MM.1S (cell line): ENCODE results near the gene EPB41.

Experiments
- DNase-seq: peaks from one replicate; pipeline ENCODE4 v3.0.0-alpha.2; 2015
- H2AFZ ChIP-seq: fragments of 300-600 bp; sonication (generic); 2 replicates; pipeline ENCODE4 v1.6.0; 2016; ENCODE audit warnings: antibody characterized with exemption, low read length
- H3F3A ChIP-seq: fragments of 300-600 bp; sonication (generic); 2 replicates; pipeline ENCODE4 v1.6.1; 2016; ENCODE audit warnings: mild to moderate bottlenecking, antibody characterized with exemption, low read length, moderate library complexity, mixed read lengths; ENCODE audit not compliant: insufficient read depth
- H3K27ac ChIP-seq: fragments of 300-600 bp; sonication (generic); 2 replicates; pipeline ENCODE4 v1.5.1; 2016; ENCODE audit warnings: mild to moderate bottlenecking, low read length
- H3K27me3 ChIP-seq: fragments of 300-600 bp; sonication (generic); replicated peaks from 2 replicates; pipeline ENCODE4 v1.6.0; 2016; ENCODE audit warnings: low read length; ENCODE audit not compliant: insufficient read depth
- H3K36me3 ChIP-seq: fragments of 300-600 bp; sonication (generic); replicated peaks from 2 replicates; pipeline ENCODE4 v1.6.1; 2016; ENCODE audit warnings: mild to moderate bottlenecking, low read length, mixed read lengths; ENCODE audit not compliant: insufficient read depth
- H3K4me1 ChIP-seq: fragments of 300-600 bp; sonication (generic); 2 replicates; pipeline ENCODE4 v1.6.1; 2016; ENCODE audit warnings: low read length, mixed read lengths
- H3K4me2 ChIP-seq: fragments of 300-600 bp; sonication (generic); 2 replicates; pipeline ENCODE4 v1.6.0; 2016; ENCODE audit warnings: low read depth, low read length
- H3K4me3 ChIP-seq: fragments of 300-600 bp; sonication (generic); 2 replicates; pipeline ENCODE4 v1.5.1; 2016; ENCODE audit warnings: low read length, mixed read lengths
- H3K79me2 ChIP-seq: fragments of 300-600 bp; sonication (generic); 2 replicates; pipeline ENCODE4 v1.6.1; 2016; ENCODE audit warnings: mixed run types, low read length, mixed read lengths
- H3K9ac ChIP-seq: fragments of 300-600 bp; sonication (generic); 2 replicates; pipeline ENCODE4 v1.6.1; 2016; ENCODE audit warnings: low read length, mixed read lengths
- H3K9me2 ChIP-seq: fragments of 300-600 bp; sonication (generic); replicated peaks from 2 replicates; pipeline ENCODE4 v1.6.1; 2016; ENCODE audit warnings: mild to moderate bottlenecking, low read length, mixed read lengths; ENCODE audit not compliant: insufficient read depth
- H3K9me3 ChIP-seq: fragments of 300-600 bp; sonication (generic); replicated peaks from 2 replicates; pipeline ENCODE4 v1.6.1; 2016; ENCODE audit warnings: mild to moderate bottlenecking, low read length, mixed read lengths; ENCODE audit not compliant: insufficient read depth
- H4K20me1 ChIP-seq: fragments of 300-600 bp; sonication (generic); 2 replicates; pipeline ENCODE4 v1.6.1; 2016; ENCODE audit warnings: mild to moderate bottlenecking, low read length, moderate library complexity, mixed read lengths; ENCODE audit not compliant: insufficient read depth
- CTCF ChIP-seq: fragments of 300-600 bp; sonication (generic); IDR thresholded peaks from 2 replicates; pipeline ENCODE4 v1.5.1; 2016; ENCODE audit warnings: antibody characterized with exemption, low read length, mixed read lengths
- EZH2 ChIP-seq: fragments of 300-600 bp; sonication (generic); optimal IDR thresholded peaks from 2 replicates; pipeline ENCODE3; 2017; ENCODE audit warnings: low read depth, mild to moderate bottlenecking, antibody characterized with exemption, low read length, mixed read lengths
- EZH2phosphoT487 ChIP-seq: fragments of 300-600 bp; sonication (generic); IDR thresholded peaks from 2 replicates; pipeline ENCODE4 v1.6.1; 2018; ENCODE audit warnings: antibody characterized with exemption, low read length

Gene EPB41

GRCh38 chr1:29120947-29121485 is 206.6 kb downstream of the EPB41 start:
- Histone ChIP-seq H3K9me2 (no peaks in the 10 kb centered on the region), H3F3A (no peaks in the 10 kb centered on the region), H3K27me3 (peaks cover 31% of the 10 kb centered on the region), H3K79me2 (no peaks in the 10 kb centered on the region), H2AFZ (no peak overlapping the region), H3K36me3 (no peaks in the 10 kb centered on the region), H4K20me1 (no peaks in the 10 kb centered on the region), H3K9me3 (no peaks in the 10 kb centered on the region), H3K4me1 (no peaks in the 10 kb centered on the region), H3K4me2 (no peak overlapping the region), H3K4me3 (no peak overlapping the region), H3K27ac (no peak overlapping the region), H3K9ac (no peak overlapping the region)
- TF ChIP-seq CTCF (peak; percentile 53), EZH2 (no peak)
- DNase-seq = no peak

- no peak overlapping the region for H2AFZ ChIP-seq
- H3K27me3 ChIP-seq = peaks cover 31% of the 10 kb centered on the region
- no peak overlapping the region for H3K4me3 ChIP-seq
- H3K4me2 ChIP-seq = no peak overlapping the region
- no peak for DNase-seq
- no peaks in the 10 kb centered on the region for H3F3A ChIP-seq
- H3K9ac ChIP-seq = no peak overlapping the region
- H3K9me3 ChIP-seq = no peaks in the 10 kb centered on the region
- no peaks in the 10 kb centered on the region for H3K4me1 ChIP-seq
- H3K27ac ChIP-seq = no peak overlapping the region
- no peaks in the 10 kb centered on the region for H3K36me3 ChIP-seq
- TF ChIP-seq CTCF = no peak
- no peaks in the 10 kb centered on the region for H3K9me2 ChIP-seq
- no peaks in the 10 kb centered on the region for H4K20me1 ChIP-seq
- H3K79me2 ChIP-seq = no peaks in the 10 kb centered on the region
Observed at GRCh38 chr1:29121516-29121935, 207.2 kb downstream of the EPB41 start.

- Histone ChIP-seq H3K9me2 (no peaks in the 10 kb centered on the region), H3K79me2 (no peaks in the 10 kb centered on the region), H3K4me3 (no peak overlapping the region), H3K4me1 (no peaks in the 10 kb centered on the region), H3K9me3 (no peaks in the 10 kb centered on the region), H3F3A (no peaks in the 10 kb centered on the region), H4K20me1 (no peaks in the 10 kb centered on the region), H3K27ac (no peak overlapping the region), H3K4me2 (no peak overlapping the region), H3K27me3 (peaks cover 31% of the 10 kb centered on the region), H3K36me3 (no peaks in the 10 kb centered on the region), H3K9ac (no peak overlapping the region), H2AFZ (no peak overlapping the region)
- no peak for DNase-seq
- TF ChIP-seq EZH2 (no peak), EZH2phosphoT487 (no peak), CTCF (no peak)
Observed at GRCh38 chr1:29121936-29122681, 207.7 kb downstream of the EPB41 start.
